ENCODE results near the gene ATG16L1. TPM values are rescaled to one million over a fixed set of nuclear protein-coding genes. Genes with fewer than 3 reads are reported as not detected.

Gene ATG16L1
- total and polyA plus RNA-seq, 2 donors (not counting 3 experiments of a cell fraction or from before 2014, with no cell fraction given), result 18.1 to 29.8 TPM

DNA sequence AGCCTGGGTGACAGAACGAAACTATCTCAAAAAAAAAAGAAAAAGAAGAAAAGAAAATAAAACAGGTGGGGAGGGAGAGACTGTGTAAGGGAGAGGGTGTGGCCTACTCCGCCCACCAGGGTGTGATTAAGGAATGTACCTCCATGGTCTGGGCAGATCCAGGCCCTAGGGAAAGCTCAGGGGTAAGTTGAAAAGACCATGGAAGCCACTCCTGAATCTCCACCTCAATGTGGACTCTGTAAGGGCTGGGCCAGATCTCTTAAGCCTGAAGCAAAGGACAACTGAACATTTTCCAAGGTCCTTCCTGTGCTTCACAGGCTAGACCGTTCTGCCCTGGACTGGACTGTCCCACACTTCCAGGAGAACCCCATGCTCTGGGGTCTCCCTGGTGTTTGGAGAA, 9.7 kb upstream of the ATG16L1 start:
- Histone ChIP-seq H2AFZ (ENCODE audit: low read depth, low read length) (no peak overlapping the region), H3K79me2 (ENCODE audit: control insufficient read depth, insufficient read depth, low read length) (no peaks in the 10 kb centered on the region), H3K27ac (ENCODE audit: insufficient read depth, low read depth, low read length) (no peak overlapping the region), H3K9ac (replicated peaks; ENCODE audit: extremely low read depth, insufficient read depth, low read length) (no peak overlapping the region), H3K4me3 (replicated peaks in 1 of 3; ENCODE audit: insufficient read depth in 1 of 3, low read depth in 1 of 3, low read length in 3 of 3) (no peak overlapping the region), H3K9me1 (replicated peaks; ENCODE audit: control insufficient read depth, extremely low read depth, insufficient read depth, low read length) (no peaks in the 10 kb centered on the region), H3K9me3 (replicated peaks; ENCODE audit: control insufficient read depth, insufficient read depth, low read length) (no peaks in the 10 kb centered on the region), H3K27me3 (ENCODE audit: control insufficient read depth in 2 of 2, insufficient read depth in 2 of 2, low read length in 2 of 2) (no peaks in the 10 kb centered on the region), H4K20me1 (replicated peaks; ENCODE audit: control insufficient read depth, extremely low read depth, insufficient read depth, low read length) (no peaks in the 10 kb centered on the region), H3K4me2 (ENCODE audit: insufficient read depth, low read length) (no peak overlapping the region), H3K4me1 (ENCODE audit: control insufficient read depth, extremely low read depth, insufficient read depth, low read length) (peaks cover under 1% of the 10 kb centered on the region), H3K36me3 (ENCODE audit: control insufficient read depth in 2 of 2, extremely low read depth in 1 of 2, insufficient read depth in 2 of 2, low read length in 2 of 2) (no peaks in the 10 kb centered on the region)
- intact Hi-C loops (cut with micrococcal nuclease), result no loop called here
- ChIA-PET POLR2A (no interaction called here), CTCF (interaction anchor here (1.1 to 1.3 kb wide), 3 partner anchors 22 to 190 kb away, joined by 3 read pairs; no protein-coding TSS in a partner anchor)
- no TSS peak for BruUV-seq (replicated peaks)
- TF ChIP-seq JUN (IDR thresholded peaks at IDR 0.05; ENCODE audit: borderline replicate concordance, insufficient read depth, insufficient read length, low read depth) (no peak), MYC (IDR thresholded peaks at IDR 0.05; ENCODE audit: low read depth, low read length) (no peak), POLR2A (IDR thresholded peaks at IDR 0.05; ENCODE audit: low read depth, low read length) (no peak)
- TF ChIP-seq, protein P1, sequence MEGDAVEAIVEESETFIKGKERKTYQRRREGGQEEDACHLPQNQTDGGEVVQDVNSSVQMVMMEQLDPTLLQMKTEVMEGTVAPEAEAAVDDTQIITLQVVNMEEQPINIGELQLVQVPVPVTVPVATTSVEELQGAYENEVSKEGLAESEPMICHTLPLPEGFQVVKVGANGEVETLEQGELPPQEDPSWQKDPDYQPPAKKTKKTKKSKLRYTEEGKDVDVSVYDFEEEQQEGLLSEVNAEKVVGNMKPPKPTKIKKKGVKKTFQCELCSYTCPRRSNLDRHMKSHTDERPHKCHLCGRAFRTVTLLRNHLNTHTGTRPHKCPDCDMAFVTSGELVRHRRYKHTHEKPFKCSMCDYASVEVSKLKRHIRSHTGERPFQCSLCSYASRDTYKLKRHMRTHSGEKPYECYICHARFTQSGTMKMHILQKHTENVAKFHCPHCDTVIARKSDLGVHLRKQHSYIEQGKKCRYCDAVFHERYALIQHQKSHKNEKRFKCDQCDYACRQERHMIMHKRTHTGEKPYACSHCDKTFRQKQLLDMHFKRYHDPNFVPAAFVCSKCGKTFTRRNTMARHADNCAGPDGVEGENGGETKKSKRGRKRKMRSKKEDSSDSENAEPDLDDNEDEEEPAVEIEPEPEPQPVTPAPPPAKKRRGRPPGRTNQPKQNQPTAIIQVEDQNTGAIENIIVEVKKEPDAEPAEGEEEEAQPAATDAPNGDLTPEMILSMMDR (IDR thresholded peaks at IDR 0.05; ENCODE audit: extremely low read depth in 1 of 2, insufficient read depth in 1 of 2, low read depth in 1 of 2, low read length in 2 of 2), result no peak
- TF ChIP-seq, protein P2, sequence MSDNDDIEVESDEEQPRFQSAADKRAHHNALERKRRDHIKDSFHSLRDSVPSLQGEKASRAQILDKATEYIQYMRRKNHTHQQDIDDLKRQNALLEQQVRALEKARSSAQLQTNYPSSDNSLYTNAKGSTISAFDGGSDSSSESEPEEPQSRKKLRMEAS (IDR thresholded peaks at IDR 0.05; ENCODE audit: insufficient read depth, insufficient read length), result no peak
- FAIRE-seq, result no peak
- DNase-seq (ENCODE audit: low read depth, low spot score), result no peak
- dilution Hi-C loops (cut with MboI; ENCODE audit: extremely low pct_ligation_motif_present, low sequenced_read_pairs), result no loop called here
